Stimulated activated CD4-positive, alpha-beta T cell treated with anti-CD3 and anti-CD28 coated beads, Interleukin-4, amount 100 ng/mL, for 24 hours (primary cell): ENCODE data around the gene SDC4.

Source experiments
- DNase-seq: peaks from one replicate; pipeline ENCODE4 v3.0.0-alpha.2; 2020

SDC4 gene

GRCh38 chr20:45347936-45348778 lies at the start of gene SDC4:
TSS of gene SDC4 (minus strand) at chr20:45348424. CDS start at chr20:45348384, 40 bp downstream.
- DNase-seq, result peak; percentile 66

GRCh38 chr20:45395114-45395415 lies 46.8 kb upstream of the SDC4 start:
- no peak for DNase-seq

GRCh38 chr20:45394221-45395113 lies 46.2 kb upstream of the SDC4 start:
- DNase-seq, result no peak

- no peak for DNase-seq
Measured at GRCh38 chr20:45392733-45393132, 44.5 kb upstream of the SDC4 start.

GRCh38 chr20:45391559-45391958 lies 43.3 kb upstream of the SDC4 start:
- DNase-seq, result no peak

- no peak for DNase-seq
Measured at GRCh38 chr20:45390931-45391330, 42.7 kb upstream of the SDC4 start.

GRCh38 chr20:45387274-45387673 lies 39.0 kb upstream of the SDC4 start:
- DNase-seq, result no peak

- DNase-seq, result no peak
Measured at GRCh38 chr20:45378191-45378590, 30.0 kb upstream of the SDC4 start, which contains the start of gene TP53TG5. TSS of gene TP53TG5 (minus strand) at chr20:45378325. CDS start at chr20:45378236, 89 bp downstream.

GRCh38 chr20:45377269-45377668 lies 29.0 kb upstream of the SDC4 start:
- DNase-seq, result no peak

- no peak for DNase-seq
Measured at GRCh38 chr20:45374966-45375365, 26.7 kb upstream of the SDC4 start.

- DNase-seq, result no peak
Measured at GRCh38 chr20:45374101-45374467, 25.9 kb upstream of the SDC4 start.

- DNase-seq, result peak; percentile 93
Measured at GRCh38 chr20:45373353-45374100, 25.3 kb upstream of the SDC4 start.

GRCh38 chr20:45372646-45373352 lies 24.6 kb upstream of the SDC4 start:
- DNase-seq, result no peak

GRCh38 chr20:45372241-45372640 lies 24.0 kb upstream of the SDC4 start:
- DNase-seq, result no peak

GRCh38 chr20:45370571-45371160 lies 22.4 kb upstream of the SDC4 start:
- DNase-seq, result no peak

- DNase-seq, result peak; percentile 37
Measured at GRCh38 chr20:45368221-45368980, 20.2 kb upstream of the SDC4 start.

GRCh38 chr20:45367126-45367525 lies 18.9 kb upstream of the SDC4 start:
- no peak for DNase-seq

GRCh38 chr20:45366631-45367030 lies 18.4 kb upstream of the SDC4 start:
- no peak for DNase-seq

GRCh38 chr20:45366192-45366591 lies 18.0 kb upstream of the SDC4 start:
- no peak for DNase-seq

- no peak for DNase-seq
Measured at GRCh38 chr20:45365444-45365970, 17.3 kb upstream of the SDC4 start.
